Sigmoid colon (tissue), 7 donors: Measurements from ENCODE around the gene BRAF. TPM values are rescaled to one million over a fixed set of nuclear protein-coding genes. Genes with fewer than 3 reads are reported as not detected.
A peak's percentile ranks its signal among the peaks of the same experiment; 100 is the strongest.
"Not testable (repeated sequence)": the region's sequence is repeated elsewhere in the genome, so short reads cannot be mapped to it uniquely, and the experiment has no call there.

ENCODE experiments used
- DNase-seq: peaks from one replicate; pipeline ENCODE4 v3.0.0-alpha.2; 2019
- H3K27ac ChIP-seq, 4 donors: fragments of 200-600 bp; sonication (generic); one replicate each; pipeline ENCODE4 v1.5.1; 2016 to 2019; ENCODE audit warnings: mild to moderate bottlenecking in 1 of 4
- H3K27me3 ChIP-seq, 3 donors: fragments of 200-600 bp; sonication (generic); one replicate each; pipeline ENCODE4 v1.5.1; 2019; ENCODE audit warnings: mild to moderate bottlenecking in 1 of 3
- H3K36me3 ChIP-seq, 4 donors: fragments of 200-600 bp; sonication (generic); one replicate each; pipeline ENCODE4 v1.5.1; 2016 to 2019
- H3K4me1 ChIP-seq, 4 donors: fragments of 200-600 bp; sonication (generic); one replicate each; pipeline ENCODE4 v1.5.1; 2017 to 2019
- H3K4me3 ChIP-seq, 4 donors: fragments of 200-600 bp; sonication (generic); one replicate each; pipeline ENCODE4 v1.5.1; 2017 to 2019; ENCODE audit warnings: mild to moderate bottlenecking in 2 of 4, moderate library complexity in 1 of 4
- H3K9me3 ChIP-seq, 4 donors: fragments of 200-600 bp in 3 of 4; sonication (generic) in 3 of 4; one replicate each; pipeline versions ENCODE4 v1.5.1 to v1.6.1; 2013 to 2019
- CTCF ChIP-seq, 4 experiments: fragments of 450-650 bp in 3 of 4; fragments of 200-600 bp in 1 of 4; IDR thresholded peaks; one replicate each; pipeline ENCODE4 v1.5.1; 2016 to 2019; ENCODE audit warnings: antibody characterized with exemption in 4 of 4, mild to moderate bottlenecking in 3 of 4, moderate library complexity in 2 of 4
- EP300 ChIP-seq, 4 donors: sonication (generic); formaldehyde crosslinking; IDR thresholded peaks; one replicate each; pipeline ENCODE4 v1.6.1; 2017; ENCODE audit warnings: antibody characterized with exemption in 4 of 4
- POLR2A ChIP-seq, 2 donors: fragments of 450-650 bp; IDR thresholded peaks; one replicate each; pipeline ENCODE4 v1.6.1; 2016; ENCODE audit warnings: antibody characterized with exemption in 2 of 2, mild to moderate bottlenecking in 2 of 2, moderate library complexity in 2 of 2
- POLR2AphosphoS5 ChIP-seq, 4 donors: sonication (generic); formaldehyde crosslinking; IDR thresholded peaks; one replicate each; pipeline ENCODE4 v1.6.1; 2017; ENCODE audit warnings: antibody characterized with exemption in 4 of 4
- WGBS, 2 donors: extraction: QIAGEN DNeasy Blood & Tissue Kit; methylation state at CpG; one replicate each; pipeline ENCODE4 v1.1.7; 2013; 5-methylcytosine and 5-hydroxymethylcytosine counted together
- intact Hi-C: fragments of 100-400 bp; cut with DNase I; formaldehyde crosslinking; loops from one replicate; pipeline ENCODE4 v1.15.1; 2023
- polyA plus RNA-seq, 3 donors: library from polyadenylated mRNA; stranded (reverse); fragments of 200-250 nt; gene quantifications; one replicate each; pipeline ENCODE4 v1.2.3, GENCODE V29; 2013
- total RNA-seq, 4 donors: library from RNA; depleted of rRNA; stranded (reverse); fragments of >200 nt; gene quantifications; one replicate each; pipeline ENCODE4 v1.1.0, GENCODE V29; 2016
- donor health status: healthy with polysubstance abuse.
- donor health status: Bipolar disorder and iron deficiency.
- donor health status: healthy.

Gene BRAF
- total and polyA plus RNA-seq, 7 donors, result 4.8 to 64.8 (median 43.1) TPM

GRCh38 chr7:140673063-140673773, 251.5 kb downstream of the BRAF start:
- H3K27ac ChIP-seq, result peak overlapping the region; percentile 79 to 87 (median 82)
- H3K27me3 ChIP-seq, result no peaks in the 10 kb centered on the region
- H3K9me3 ChIP-seq, result no peaks in the 10 kb centered on the region
- intact Hi-C loops, result loop anchor here (5.0 to 10.0 kb wide), 3 partner anchors 339 to 862 kb away; partner anchors contain the start of genes KDM7A and MRPS33
- H3K4me1 ChIP-seq, result peaks cover 0 to 35% (median 29%) of the 10 kb centered on the region in 4 donors
- H3K4me3 ChIP-seq, result peak overlapping the region; percentile 53 to 79 (median 74)
- TF ChIP-seq POLR2A (IDR thresholded peaks at IDR 0.05) (peak in 1 of 2 donors; percentile 35), EP300 (IDR thresholded peaks at IDR 0.05) (no peak), CTCF (IDR thresholded peaks at IDR 0.05) (no peak), POLR2AphosphoS5 (IDR thresholded peaks at IDR 0.05) (peak in 2 of 4 donors; percentile 4 to 11)
- H3K36me3 ChIP-seq, result peaks cover 0 to 6% (median 0%) of the 10 kb centered on the region in 4 donors
- WGBS, 2 donors, result 0% methylated on average over 72 of the region's 72 CpGs
- peak; percentile 70 for DNase-seq

- intact Hi-C loops, result loop anchor here (5.0 to 10.0 kb wide), 3 partner anchors 340 to 862 kb away; partner anchors contain the start of genes KDM7A and MRPS33
- H3K4me1 ChIP-seq, result peaks cover 0 to 35% (median 29%) of the 10 kb centered on the region in 4 donors
- TF ChIP-seq POLR2AphosphoS5 (IDR thresholded peaks at IDR 0.05) (peak in 3 of 4 donors; percentile 22 to 60 (median 57)), EP300 (IDR thresholded peaks at IDR 0.05) (no peak)
- H3K9me3 ChIP-seq, result no peaks in the 10 kb centered on the region
- peak within 1 kb of the TSS; percentile 79 to 87 (median 82) for H3K27ac ChIP-seq
- DNase-seq, result peak; percentile 67
- WGBS, 2 donors, result 1% methylated on average over 41 of the region's 41 CpGs
- H3K36me3 ChIP-seq, result no peaks in the 10 kb centered on the region
- H3K4me3 ChIP-seq, result peak within 1 kb of the TSS; percentile 53 to 79 (median 74)
- H3K27me3 ChIP-seq, result no peaks in the 10 kb centered on the region
Observed at GRCh38 chr7:140672382-140673062, 252.2 kb downstream of the BRAF start, which contains the start of gene ADCK2. Gene ADCK2 (plus strand): TSS chr7:140672945. CDS start chr7:140673331, 386 bp downstream.

- TF ChIP-seq POLR2A (IDR thresholded peaks at IDR 0.05), result no peak
- no peak for TF ChIP-seq POLR2AphosphoS5 (IDR thresholded peaks at IDR 0.05)
- no peak for TF ChIP-seq CTCF (IDR thresholded peaks at IDR 0.05)
- no peak for TF ChIP-seq EP300 (IDR thresholded peaks at IDR 0.05)
- no peaks in the 10 kb centered on the region for H3K36me3 ChIP-seq
- H3K9me3 ChIP-seq, result no peaks in the 10 kb centered on the region
- no peak overlapping the region for H3K4me3 ChIP-seq
- H3K27me3 ChIP-seq, result no peaks in the 10 kb centered on the region
- H3K4me1 ChIP-seq, result peaks cover 0 to 35% (median 29%) of the 10 kb centered on the region in 4 donors
- 84 to 85% methylated on average over 15 of the region's 15 CpGs for WGBS, 2 donors
- intact Hi-C loops, result loop anchor here (5.0 to 10.0 kb wide), 3 partner anchors 340 to 863 kb away; partner anchors contain the start of genes KDM7A and MRPS33
- peak overlapping the region in 1 of 4 donors; percentile 79 for H3K27ac ChIP-seq
- peak; percentile 48 for DNase-seq
Observed at GRCh38 chr7:140671966-140672365, 252.8 kb downstream of the BRAF start.

- DNase-seq, result peak; percentile 56
- TF ChIP-seq CTCF (IDR thresholded peaks at IDR 0.05), result no peak
- 70 to 75% methylated on average over 4 of the region's 4 CpGs for WGBS, 2 donors
- Histone ChIP-seq H3K9me3 (no peaks in the 10 kb centered on the region), H3K27me3 (no peaks in the 10 kb centered on the region), H3K4me1 (peaks cover 0 to 28% (median 23%) of the 10 kb centered on the region in 4 donors), H3K27ac (no peak overlapping the region), H3K4me3 (no peak overlapping the region), H3K36me3 (no peaks in the 10 kb centered on the region)
- intact Hi-C loops, result loop anchor here (5.0 to 10.0 kb wide), 3 partner anchors 342 to 864 kb away; partner anchors contain the start of genes KDM7A and MRPS33
Observed at GRCh38 chr7:140670343-140670935, 254.3 kb downstream of the BRAF start.

- H3K27me3 ChIP-seq, H3K9me3 ChIP-seq, H3K4me3 ChIP-seq, H3K36me3 ChIP-seq, H3K27ac ChIP-seq: not testable (repeated sequence)
- H3K4me1 ChIP-seq, result peaks cover 0 to 22% (median 17%) of the 10 kb centered on the region in 4 donors
- peak; percentile 25 for DNase-seq
- intact Hi-C loops, result loop anchor here (5.0 to 10.0 kb wide), 3 partner anchors 342 to 865 kb away; partner anchors contain the start of genes KDM7A and MRPS33
- 60 to 89% methylated on average over 10 of the region's 10 CpGs for WGBS, 2 donors
Observed at GRCh38 chr7:140669862-140670261, 254.9 kb downstream of the BRAF start.
